HepG2 (cell line): ENCODE results near the gene ETS2. TPM values are rescaled to one million over a fixed set of nuclear protein-coding genes. Genes with fewer than 3 reads are reported as not detected.

Source experiments
- ATAC-seq: fragments of 200-7000 bp; cut with Tn5 transposase; 3 replicates; pipeline ENCODE4 v1.9.1; 2020; ENCODE audit warnings: mild to moderate bottlenecking, moderate library complexity
- BruUV-seq: library from RNA; stranded (reverse); fragments of 400-500 nt; replicated peaks from 2 replicates; lab custom pipeline; 2021; lab: Mats Ljungman, UMichigan
- CTCF ChIA-PET: fragments of 300-600 bp; formaldehyde crosslinking; extraction: SDS; loops from one replicate; lab custom pipeline; 2021; ENCODE audit warnings: low total read pairs, inconsistent platforms, low intra/inter-chr PET ratio; lab: Yijun Ruan, JAX
- POLR2A ChIA-PET: fragments of 350-600 bp; sonication (Branson Sonifier 250); formaldehyde crosslinking; loops from one replicate; lab custom pipeline; 2020; ENCODE audit warnings: antibody characterized with exemption, inconsistent platforms; lab: Yijun Ruan, JAX
- DNase-seq: peaks from one replicate; pipeline ENCODE4 v3.0.0-alpha.2; 2015; ENCODE audit warnings: low spot score
- FAIRE-seq: peaks from 3 replicates; lab custom pipeline; 2011; peaks lifted over from hg19 to GRCh38; lab: Jason Lieb, UNC
- H2AFZ ChIP-seq: one replicate; pipeline ENCODE4 v1.6.1; 2011; ENCODE audit warnings: low read length, inconsistent platforms
- H3K27ac ChIP-seq: fragments of 300-600 bp; 3 replicates; pipeline ENCODE4 v1.8.0; 2011; ENCODE audit warnings: mixed run types, mild to moderate bottlenecking, mixed read lengths, low read length, inconsistent platforms; ENCODE audit not compliant: insufficient read depth; ENCODE audit errors: extremely low read length
- H3K27me3 ChIP-seq, 2 experiments: fragments of 200-600 bp in 1 of 2; 2 replicates in 1 of 2; 3 replicates in 1 of 2; pipeline versions ENCODE4 v1.6.0 to v1.8.0; 2011; ENCODE audit warnings: low read length in 2 of 2, mild to moderate bottlenecking in 2 of 2, moderate library complexity in 2 of 2, inconsistent platforms in 1 of 2; ENCODE audit not compliant: insufficient read depth in 2 of 2, control insufficient read depth in 1 of 2
- H3K36me3 ChIP-seq, 2 experiments: fragments of 200-600 bp in 1 of 2; replicated peaks in 1 of 2; 2 replicates in 1 of 2; 3 replicates in 1 of 2; pipeline versions ENCODE4 v1.5.1 to v1.8.0; 2011; ENCODE audit warnings: low read length in 2 of 2, inconsistent platforms in 1 of 2; ENCODE audit not compliant: insufficient read depth in 2 of 2, control insufficient read depth in 1 of 2
- H3K4me1 ChIP-seq: 2 replicates; pipeline ENCODE4 v1.5.1; 2012; ENCODE audit warnings: low read length, inconsistent platforms; ENCODE audit not compliant: insufficient read depth
- H3K4me2 ChIP-seq: 2 replicates; pipeline ENCODE4 v1.6.0; 2011; ENCODE audit warnings: low read depth, low read length, inconsistent platforms
- H3K4me3 ChIP-seq, 3 experiments: fragments of 200-600 bp in 1 of 3; sonication (generic), shearing (Covaris generic) in 1 of 3; replicated peaks in 1 of 3; 2 replicates each; pipeline ENCODE4 v1.5.1; 2011 to 2016; ENCODE audit warnings: low read length in 3 of 3, inconsistent platforms in 2 of 3, low read depth in 2 of 3, mild to moderate bottlenecking in 2 of 3, control low read depth in 1 of 3, mixed read lengths in 1 of 3; ENCODE audit not compliant: insufficient read depth in 1 of 3
- H3K79me2 ChIP-seq: one replicate; pipeline ENCODE4 v1.6.1; 2011; ENCODE audit warnings: low read length, inconsistent platforms; ENCODE audit not compliant: insufficient read depth
- H3K9ac ChIP-seq: 2 replicates; pipeline ENCODE4 v1.6.0; 2011; ENCODE audit warnings: mild to moderate bottlenecking, low read depth, low read length, inconsistent platforms; ENCODE audit not compliant: insufficient read depth
- H3K9me3 ChIP-seq: 2 replicates; pipeline ENCODE4 v1.5.1; 2012; ENCODE audit warnings: mild to moderate bottlenecking, low read length
- H4K20me1 ChIP-seq: 2 replicates; pipeline ENCODE4 v1.6.0; 2011; ENCODE audit warnings: inconsistent platforms, mild to moderate bottlenecking, low read length, moderate library complexity; ENCODE audit not compliant: insufficient read depth
- ARNT ChIP-seq: fragments of 450-650 bp; IDR thresholded peaks from 2 replicates; pipeline ENCODE4 v1.6.1; 2017
- BCL6 ChIP-seq: IDR thresholded peaks from 2 replicates; pipeline ENCODE4 v1.6.1; 2016; ENCODE audit warnings: missing genetic modification reagents, missing compliant biosample characterization
- FOSL2 ChIP-seq: sonication (generic); formaldehyde crosslinking; IDR thresholded peaks from 2 replicates; pipeline ENCODE4 v1.4.0; 2020; ENCODE audit warnings: missing genetic modification reagents
- FOXA3 ChIP-seq: IDR thresholded peaks from 2 replicates; pipeline ENCODE4 v1.6.1; 2016; ENCODE audit warnings: missing genetic modification reagents, missing compliant biosample characterization
- HDAC2 ChIP-seq: sonication (generic); formaldehyde crosslinking; IDR thresholded peaks from 2 replicates; pipeline ENCODE4 v1.4.0; 2020; ENCODE audit warnings: missing genetic modification reagents
- HMGXB4 ChIP-seq, 2 experiments: sonication (generic) in 1 of 2; formaldehyde crosslinking in 1 of 2; IDR thresholded peaks; 2 replicates each; pipeline versions ENCODE4 v1.4.0 to v1.6.1; 2018 to 2020; ENCODE audit warnings: missing genetic modification reagents in 2 of 2, borderline replicate concordance in 1 of 2, low read depth in 1 of 2, mild to moderate bottlenecking in 1 of 2, missing biosample characterization in 1 of 2
- NRL ChIP-seq: sonication (generic); formaldehyde crosslinking; IDR thresholded peaks from 2 replicates; pipeline ENCODE4 v1.5.0; 2020; ENCODE audit warnings: missing genetic modification reagents, mild to moderate bottlenecking, moderate library complexity, borderline replicate concordance
- RFX3 ChIP-seq: IDR thresholded peaks from 2 replicates; pipeline ENCODE4 v1.6.1; 2016; ENCODE audit warnings: missing biosample characterization, missing genetic modification reagents
- SOX5 ChIP-seq: IDR thresholded peaks from 2 replicates; pipeline ENCODE4 v1.6.1; 2016; ENCODE audit warnings: borderline replicate concordance
- TFAP4 ChIP-seq: sonication (generic); IDR thresholded peaks from 2 replicates; pipeline ENCODE4 v1.6.1; 2016; ENCODE audit warnings: low read depth, borderline replicate concordance
- TSC22D2 ChIP-seq: sonication (generic); formaldehyde crosslinking; IDR thresholded peaks from 2 replicates; pipeline ENCODE4 v1.5.1; 2020; ENCODE audit warnings: missing genetic modification reagents, mild to moderate bottlenecking, borderline replicate concordance
- ZNF292 ChIP-seq: sonication (generic); formaldehyde crosslinking; IDR thresholded peaks from 2 replicates; pipeline ENCODE4 v1.8.1; 2022; ENCODE audit warnings: mild to moderate bottlenecking, low read depth, missing genetic modification reagents, borderline replicate concordance
- ZNF33A ChIP-seq: sonication (generic); formaldehyde crosslinking; IDR thresholded peaks from 2 replicates; pipeline ENCODE4 v1.5.1; 2020; ENCODE audit warnings: missing genetic modification reagents, mild to moderate bottlenecking, moderate library complexity, borderline replicate concordance
- ZNF430 ChIP-seq: sonication (generic); formaldehyde crosslinking; IDR thresholded peaks from 2 replicates; pipeline ENCODE4 v1.9.0; 2021; ENCODE audit warnings: mild to moderate bottlenecking, missing genetic modification reagents
- ZNF589 ChIP-seq: sonication (generic); formaldehyde crosslinking; conservative IDR thresholded peaks from 2 replicates; pipeline ENCODE4 v1.8.0; 2022; ENCODE audit warnings: mild to moderate bottlenecking, moderate library complexity, missing genetic modification reagents
- ZNF644 ChIP-seq: IDR thresholded peaks from 2 replicates; pipeline ENCODE4 v1.6.1; 2016; ENCODE audit warnings: low read depth
- ZNF740 ChIP-seq: sonication (generic); formaldehyde crosslinking; IDR thresholded peaks from 2 replicates; pipeline ENCODE4 v1.4.0; 2020; ENCODE audit warnings: missing genetic modification reagents
- WGBS: methylation state at CpG from one replicate; pipeline ENCODE4 v1.1.6; 2017; ENCODE audit warnings: low lambda C conversion rate; 5-methylcytosine and 5-hydroxymethylcytosine counted together
- in situ Hi-C: cut with HindIII; loops from 2 replicates; pipeline ENCODE4 v1.10.0; 2017; ENCODE audit warnings: low pct_unique_long_range_greater_than_20kb; ENCODE audit not compliant: extremely low pct_ligation_motif_present
- intact Hi-C: fragments of 100-400 bp; cut with micrococcal nuclease; formaldehyde crosslinking; loops from one replicate; pipeline ENCODE4 v1.10.0; 2022; ENCODE audit not compliant: unreplicated experiment
- polyA plus RNA-seq, 8 experiments: library from polyadenylated mRNA; depleted of rRNA in 3 of 8; stranded (reverse) in 7 of 8; unstranded in 1 of 8; fragments of >200 nt; fragmentation: Illumina TruSeq in 4 of 8; extraction: Trizol in 4 of 8; gene quantifications; 2 replicates each; pipeline versions ENCODE4 v1.2.1 to v1.2.3, GENCODE V29; 2011 to 2016; ENCODE audit warnings: low read depth in 4 of 8, missing spikeins in 1 of 8, mixed read lengths in 1 of 8; ENCODE audit not compliant: insufficient read depth in 1 of 8
- total RNA-seq, 5 experiments: library from RNA; depleted of rRNA; stranded (reverse); fragments of >200 nt; fragmentation: Illumina TruSeq; extraction: Trizol; gene quantifications; 2 replicates each; pipeline ENCODE4 v1.2.3, GENCODE V29; 2016; ENCODE audit warnings: low read depth in 1 of 5
- TF ChIP-seq, protein P1 (sequence below): IDR thresholded peaks from 2 replicates; pipeline ENCODE4 v1.6.1; 2018; ENCODE audit warnings: missing genetic modification reagents

ETS2 gene
- total and polyA plus RNA-seq, 2 of the 13 experiments (the other 11 are each of a cell fraction or from before 2014, with no cell fraction given): 24.6 to 64.4 TPM

DNA sequence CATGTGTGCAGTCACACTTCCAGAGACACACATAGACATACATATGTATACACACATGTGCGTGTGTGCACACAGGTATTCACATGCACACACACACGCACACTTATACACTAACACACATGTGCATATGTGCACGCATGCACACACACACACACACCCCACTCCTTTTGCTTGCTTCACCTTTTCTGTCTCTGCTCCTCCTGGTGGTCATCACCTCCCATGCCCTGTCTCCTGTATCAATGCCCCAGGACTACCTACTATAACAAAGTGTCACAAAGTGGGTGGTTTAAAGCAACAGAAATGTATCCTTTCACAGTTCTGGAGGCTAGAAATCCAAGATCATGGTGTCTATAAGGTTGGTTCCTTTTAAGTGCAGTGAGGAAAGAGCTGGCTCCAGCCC lies 27.4 kb downstream of the ETS2 start (continued):
- no peak for TF ChIP-seq ZNF430
- 0 out of 2 replicates have a peak, but pooled peaks have one; percentile 27 for TF ChIP-seq ZNF740 (CRISPR knock-in tag)

- H2AFZ ChIP-seq: no peak overlapping the region
- peaks cover 70% of the 10 kb centered on the region for H3K4me1 ChIP-seq
- H3K36me3 ChIP-seq: no peaks in the 10 kb centered on the region
- WGBS: 14% methylated on average over 2 of the region's 3 CpGs
- ChIA-PET CTCF (interaction anchor here (1.3 kb wide), 1 partner anchor 303 kb away, joined by 3 read pairs; no protein-coding TSS in a partner anchor), POLR2A (interaction anchor here (0.6 kb wide), 1 partner anchor 248 kb away, joined by 4 read pairs; no protein-coding TSS in a partner anchor)
- H3K79me2 ChIP-seq: no peaks in the 10 kb centered on the region
- intact Hi-C loops (loop anchor here (5.0 kb wide), 3 partner anchors 83 to 198 kb away; no protein-coding TSS in a partner anchor), in situ Hi-C loops (no loop called here)
- H3K9me3 ChIP-seq: no peaks in the 10 kb centered on the region
- peak overlapping the region; percentile 48 for H3K27ac ChIP-seq
- peak; percentile 60 for FAIRE-seq
- H3K4me2 ChIP-seq: peak overlapping the region; percentile 44
- H3K4me3 ChIP-seq: no peak overlapping the region
- H4K20me1 ChIP-seq: no peaks in the 10 kb centered on the region
- H3K9ac ChIP-seq: no peak overlapping the region
- H3K27me3 ChIP-seq: no peaks in the 10 kb centered on the region
- peak; percentile 79 for ATAC-seq
- peak; percentile 77 for DNase-seq
- no TSS peak for BruUV-seq
- peak; percentile 69; the same call in 1 of the 2 replicates for TF ChIP-seq RFX3 (CRISPR knock-in tag)
- peak; percentile 51; the same call in 1 of the 2 replicates for TF ChIP-seq ZNF292 (CRISPR knock-in tag)
- TF ChIP-seq, protein P1, sequence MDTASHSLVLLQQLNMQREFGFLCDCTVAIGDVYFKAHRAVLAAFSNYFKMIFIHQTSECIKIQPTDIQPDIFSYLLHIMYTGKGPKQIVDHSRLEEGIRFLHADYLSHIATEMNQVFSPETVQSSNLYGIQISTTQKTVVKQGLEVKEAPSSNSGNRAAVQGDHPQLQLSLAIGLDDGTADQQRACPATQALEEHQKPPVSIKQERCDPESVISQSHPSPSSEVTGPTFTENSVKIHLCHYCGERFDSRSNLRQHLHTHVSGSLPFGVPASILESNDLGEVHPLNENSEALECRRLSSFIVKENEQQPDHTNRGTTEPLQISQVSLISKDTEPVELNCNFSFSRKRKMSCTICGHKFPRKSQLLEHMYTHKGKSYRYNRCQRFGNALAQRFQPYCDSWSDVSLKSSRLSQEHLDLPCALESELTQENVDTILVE (CRISPR knock-in tag): no peak
- TF ChIP-seq ZNF644 (CRISPR knock-in tag): no peak
- peak; percentile 39; the same call in 1 of the 2 replicates for TF ChIP-seq HDAC2 (CRISPR knock-in tag)
- no peak for TF ChIP-seq ARNT
- TF ChIP-seq HMGXB4 (CRISPR knock-in tag; IDR thresholded peaks at IDR 0.05; ENCODE audit: borderline replicate concordance in 1 of 2, low read depth in 1 of 2): no peak
- TF ChIP-seq NRL (CRISPR knock-in tag): no peak
- TF ChIP-seq BCL6 (CRISPR knock-in tag): 0 out of 2 replicates have a peak, but pooled peaks have one; percentile 18
- no peak for TF ChIP-seq ZNF589 (CRISPR knock-in tag)
- no peak for TF ChIP-seq ZNF33A (CRISPR knock-in tag)
- 0 out of 2 replicates have a peak, but pooled peaks have one; percentile 6 for TF ChIP-seq FOSL2 (CRISPR knock-in tag)
- TF ChIP-seq SOX5 (CRISPR knock-in tag): 0 out of 2 replicates have a peak, but pooled peaks have one; percentile 20
- TF ChIP-seq FOXA3: peak; percentile 50
- no peak for TF ChIP-seq TSC22D2 (CRISPR knock-in tag)
- peak; percentile 98 for TF ChIP-seq TFAP4
These were observed 29.0 kb downstream of the ETS2 start for GRCh38 chr21:38834725-38835124.
